ENCODE data around the gene UBE3D. TPM values are rescaled to one million over a fixed set of nuclear protein-coding genes. Genes with fewer than 3 reads are reported as not detected.
A peak's percentile ranks its signal among the peaks of the same experiment; 100 is the strongest.

Gene UBE3D
- total and polyA plus RNA-seq, 12 donors: 1.9 to 4.6 (median 2.6) TPM

GRCh38 chr6:82906951-82907350 lies 158.7 kb downstream of the UBE3D start:
- ATAC-seq (peak in 1 of 8 donors; percentile 48), DNase-seq (no peak)
- Histone ChIP-seq H3K36me3 (no peaks in the 10 kb centered on the region), H3K27ac (no peak overlapping the region), H3K9me3 (no peaks in the 10 kb centered on the region), H3K4me1 (peaks cover 0 to 16% (median 9%) of the 10 kb centered on the region in 9 donors), H3K4me3 (no peak overlapping the region), H3K27me3 (no peaks in the 10 kb centered on the region)
- 26 to 38% methylated on average over 1 of the region's 1 CpG for WGBS, 2 donors
- TF ChIP-seq CTCF (IDR thresholded peaks at IDR 0.05): no peak
- intact Hi-C loops (cut with DNase I): loop anchor here in 1 of 10 donors (10.0 kb wide), 1 partner anchor 138 kb away; no protein-coding TSS in a partner anchor

- no peak for ATAC-seq
- H3K4me1 ChIP-seq: peaks cover 0 to 15% (median 5%) of the 10 kb centered on the region in 9 donors
- DNase-seq: no peak
- intact Hi-C loops (cut with DNase I): loop anchor here in 1 of 10 donors (10.0 kb wide), 1 partner anchor 138 kb away; no protein-coding TSS in a partner anchor
- no peaks in the 10 kb centered on the region for H3K27me3 ChIP-seq
- no peaks in the 10 kb centered on the region for H3K36me3 ChIP-seq
- no peak overlapping the region for H3K27ac ChIP-seq
- H3K9me3 ChIP-seq: no peaks in the 10 kb centered on the region
- H3K4me3 ChIP-seq: no peak overlapping the region
- TF ChIP-seq CTCF (IDR thresholded peaks at IDR 0.05): no peak
Measured at GRCh38 chr6:82906489-82906888, 159.2 kb downstream of the UBE3D start.

- ATAC-seq (no peak), DNase-seq (no peak)
- Histone ChIP-seq H3K4me3 (no peak overlapping the region), H3K36me3 (no peaks in the 10 kb centered on the region), H3K27me3 (no peaks in the 10 kb centered on the region), H3K4me1 (peaks cover 0 to 6% (median 0%) of the 10 kb centered on the region in 9 donors), H3K9me3 (no peaks in the 10 kb centered on the region), H3K27ac (no peak overlapping the region)
- TF ChIP-seq CTCF (IDR thresholded peaks at IDR 0.05): no peak
- intact Hi-C loops (cut with DNase I): loop anchor here in 1 of 10 donors (10.0 kb wide), 1 partner anchor 140 kb away; no protein-coding TSS in a partner anchor
- 90 to 92% methylated on average over 1 of the region's 1 CpG for WGBS, 2 donors
Measured at GRCh38 chr6:82904860-82905259, 160.8 kb downstream of the UBE3D start.

- TF ChIP-seq CTCF (IDR thresholded peaks at IDR 0.05): no peak
- no peak for ATAC-seq
- Histone ChIP-seq H3K27me3 (no peaks in the 10 kb centered on the region), H3K4me3 (no peak overlapping the region), H3K9me3 (no peaks in the 10 kb centered on the region), H3K4me1 (peaks cover 0 to 6% (median 0%) of the 10 kb centered on the region in 9 donors), H3K27ac (no peak overlapping the region), H3K36me3 (no peaks in the 10 kb centered on the region)
- no peak for DNase-seq
- 65 to 72% methylated on average over 4 of the region's 4 CpGs for WGBS, 2 donors
- intact Hi-C loops (cut with DNase I): loop anchor here in 1 of 10 donors (10.0 kb wide), 1 partner anchor 141 kb away; no protein-coding TSS in a partner anchor
Measured at GRCh38 chr6:82904257-82904656, 161.4 kb downstream of the UBE3D start.
